Activated CD4-positive, alpha-beta T cell treated with anti-CD3 and anti-CD28 coated beads for 1 hour (primary cell): ENCODE results near the gene PLPPR2.
"Not testable (repeated sequence)": the region's sequence is repeated elsewhere in the genome, so short reads cannot be mapped to it uniquely, and the experiment has no call there.

Source experiments
- DNase-seq: peaks from one replicate; pipeline ENCODE4 v3.0.0-alpha.2; 2020

The PLPPR2 gene, protein sequence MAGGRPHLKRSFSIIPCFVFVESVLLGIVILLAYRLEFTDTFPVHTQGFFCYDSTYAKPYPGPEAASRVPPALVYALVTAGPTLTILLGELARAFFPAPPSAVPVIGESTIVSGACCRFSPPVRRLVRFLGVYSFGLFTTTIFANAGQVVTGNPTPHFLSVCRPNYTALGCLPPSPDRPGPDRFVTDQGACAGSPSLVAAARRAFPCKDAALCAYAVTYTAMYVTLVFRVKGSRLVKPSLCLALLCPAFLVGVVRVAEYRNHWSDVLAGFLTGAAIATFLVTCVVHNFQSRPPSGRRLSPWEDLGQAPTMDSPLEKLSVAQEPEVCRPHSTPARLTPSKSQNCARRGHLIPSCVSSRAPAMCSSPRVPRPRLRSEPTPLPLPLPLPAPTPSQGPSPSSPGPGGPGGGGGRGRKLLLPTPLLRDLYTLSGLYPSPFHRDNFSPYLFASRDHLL

DNA sequence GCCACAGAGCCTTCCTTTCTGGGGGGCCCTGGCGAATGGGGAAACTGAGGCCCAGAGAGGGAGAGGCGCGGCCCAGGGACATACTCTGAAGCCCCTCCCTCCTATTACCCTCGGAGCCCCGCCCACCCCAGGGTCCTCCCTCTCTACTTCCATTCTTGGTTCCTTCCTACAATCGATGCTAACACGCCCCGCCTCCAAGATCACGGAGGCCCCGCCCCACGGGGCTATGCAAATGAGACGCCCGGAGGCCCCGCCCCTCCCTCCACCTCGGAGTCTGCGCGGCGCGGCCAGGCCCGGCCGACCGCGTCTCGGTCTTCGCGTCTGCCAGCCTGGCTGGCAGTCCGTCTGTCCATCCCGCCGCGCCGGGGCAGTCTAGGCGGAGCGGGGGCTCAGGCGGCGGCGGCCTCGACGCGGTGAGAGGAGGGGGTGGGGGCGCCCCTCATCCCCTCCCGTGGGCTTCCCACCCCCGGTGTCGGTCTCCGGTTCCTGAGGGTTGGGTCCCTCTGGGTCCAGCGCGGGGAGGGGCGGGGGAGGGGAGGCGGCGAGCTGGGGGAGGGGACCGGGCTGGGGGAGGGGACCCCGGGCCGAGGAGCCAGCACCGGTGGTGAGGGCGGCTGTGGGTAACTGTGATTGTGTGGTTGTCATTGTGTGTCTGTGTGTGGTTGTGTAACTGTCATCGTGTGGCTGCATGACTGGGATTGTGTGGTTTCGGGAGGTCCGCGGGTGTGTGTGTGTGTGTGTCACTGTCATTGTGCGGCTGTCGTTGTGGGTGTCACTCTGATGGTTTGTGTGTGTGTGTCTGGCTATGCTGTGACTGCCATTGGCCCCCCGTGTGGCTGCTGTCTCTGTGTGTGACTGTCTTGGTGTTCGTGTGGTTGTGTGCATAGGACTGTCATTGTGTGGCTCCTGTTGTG lies at the start of gene PLPPR2:
PLPPR2 (plus strand) TSS at position 273 of the 914 bp plus-strand sequence. CDS start 2,242 bp downstream, outside the sequence.
- DNase-seq: peak; percentile 74

DNA sequence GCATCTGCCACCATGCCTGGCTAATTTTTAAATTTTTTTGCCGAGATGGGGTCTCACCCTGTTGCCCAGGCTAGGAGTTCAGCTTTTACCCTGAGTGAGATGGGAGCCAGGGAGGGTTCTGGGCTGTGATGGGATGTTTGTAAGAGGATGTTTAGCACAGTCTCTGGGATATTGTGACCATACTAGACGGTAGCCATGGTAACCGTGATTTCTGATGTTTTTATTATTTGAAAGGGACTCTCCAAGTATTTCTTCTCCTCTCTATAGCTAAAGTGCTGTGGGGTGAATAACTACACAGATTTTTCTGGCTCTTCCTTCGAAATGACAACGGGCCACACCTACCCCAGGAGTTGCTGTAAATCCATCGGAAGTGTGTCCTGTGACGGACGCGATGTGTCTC lies 48.9 kb upstream of the PLPPR2 start:
- no peak for DNase-seq

DNA sequence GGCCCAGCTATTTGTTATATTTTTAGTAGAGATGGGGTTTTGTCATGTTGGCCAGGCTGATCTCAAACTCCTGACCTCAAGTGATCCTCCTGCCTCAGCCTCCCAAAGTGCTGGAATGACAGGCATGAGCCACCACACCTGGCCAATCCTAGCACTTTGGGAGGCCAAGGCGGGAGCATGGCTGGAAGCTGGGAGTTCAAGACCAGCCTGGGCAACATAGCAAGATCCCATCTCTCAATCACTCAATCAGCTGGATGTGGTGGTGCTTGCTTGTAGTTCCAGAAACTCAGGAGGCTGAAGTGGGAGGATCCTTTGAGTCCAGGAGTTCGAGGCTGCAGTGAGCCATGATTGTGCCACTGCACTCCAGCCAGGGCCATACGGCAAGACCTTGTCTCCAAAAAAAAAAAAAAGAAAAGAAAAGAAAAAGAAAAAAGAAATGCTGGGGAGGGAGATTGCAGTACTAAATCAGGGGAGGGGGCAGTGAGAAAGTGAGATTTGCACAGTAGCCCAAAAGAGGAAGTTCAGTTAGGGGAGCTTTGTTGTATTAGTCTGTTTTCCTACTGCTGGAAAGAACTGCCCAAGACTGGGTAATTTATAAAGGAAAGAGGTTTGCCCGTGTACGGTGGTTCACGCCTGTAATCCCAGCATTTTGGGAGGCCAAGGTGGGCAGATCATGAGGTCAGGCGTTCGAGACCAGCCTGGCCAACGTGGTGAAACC lies 34.8 kb upstream of the PLPPR2 start:
- DNase-seq: not testable (repeated sequence)

DNA sequence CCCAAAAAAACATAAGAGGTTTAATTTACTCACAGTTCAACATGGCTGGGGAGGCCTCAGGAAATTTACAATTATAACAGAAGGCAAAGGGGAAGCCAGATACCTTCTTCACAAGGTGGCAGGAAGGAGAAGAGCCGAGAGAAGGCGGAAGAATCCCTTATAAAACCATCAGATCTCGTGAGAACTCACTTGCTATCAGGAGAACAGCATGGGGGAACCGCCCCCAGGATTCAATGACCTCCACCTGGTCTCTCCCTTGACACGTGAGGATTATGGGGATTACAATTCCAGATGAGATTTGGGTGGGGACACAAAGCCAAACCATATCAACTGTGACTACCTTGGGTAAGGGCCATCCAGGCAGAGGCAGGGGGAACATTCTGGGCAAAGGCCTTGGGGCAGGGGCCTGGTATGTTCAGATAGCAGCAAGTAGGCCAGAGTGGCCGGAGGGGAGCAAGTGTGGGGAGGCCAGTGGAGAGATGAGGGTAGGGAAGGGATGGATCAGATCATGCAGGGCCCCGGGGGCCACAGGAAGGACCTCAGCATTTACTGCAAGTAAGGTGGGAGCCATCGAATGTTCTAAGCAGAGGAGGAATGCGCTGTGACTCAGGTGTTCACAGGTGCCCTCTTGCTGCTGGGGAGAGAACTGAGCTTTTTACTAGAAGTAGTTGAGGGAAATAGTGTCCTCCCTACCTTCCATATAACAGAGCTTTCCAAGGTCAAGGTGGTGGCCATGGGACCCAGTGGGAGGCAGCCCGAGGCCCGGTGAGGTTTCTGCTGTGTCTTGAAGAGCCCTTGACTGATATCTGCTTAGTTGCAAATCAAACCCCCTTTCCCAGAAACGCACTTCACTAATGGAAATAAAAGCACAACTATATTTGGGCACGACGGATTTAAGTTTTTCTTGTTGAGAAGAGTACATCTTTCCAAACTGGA lies 33.8 kb upstream of the PLPPR2 start:
- no peak for DNase-seq

DNA sequence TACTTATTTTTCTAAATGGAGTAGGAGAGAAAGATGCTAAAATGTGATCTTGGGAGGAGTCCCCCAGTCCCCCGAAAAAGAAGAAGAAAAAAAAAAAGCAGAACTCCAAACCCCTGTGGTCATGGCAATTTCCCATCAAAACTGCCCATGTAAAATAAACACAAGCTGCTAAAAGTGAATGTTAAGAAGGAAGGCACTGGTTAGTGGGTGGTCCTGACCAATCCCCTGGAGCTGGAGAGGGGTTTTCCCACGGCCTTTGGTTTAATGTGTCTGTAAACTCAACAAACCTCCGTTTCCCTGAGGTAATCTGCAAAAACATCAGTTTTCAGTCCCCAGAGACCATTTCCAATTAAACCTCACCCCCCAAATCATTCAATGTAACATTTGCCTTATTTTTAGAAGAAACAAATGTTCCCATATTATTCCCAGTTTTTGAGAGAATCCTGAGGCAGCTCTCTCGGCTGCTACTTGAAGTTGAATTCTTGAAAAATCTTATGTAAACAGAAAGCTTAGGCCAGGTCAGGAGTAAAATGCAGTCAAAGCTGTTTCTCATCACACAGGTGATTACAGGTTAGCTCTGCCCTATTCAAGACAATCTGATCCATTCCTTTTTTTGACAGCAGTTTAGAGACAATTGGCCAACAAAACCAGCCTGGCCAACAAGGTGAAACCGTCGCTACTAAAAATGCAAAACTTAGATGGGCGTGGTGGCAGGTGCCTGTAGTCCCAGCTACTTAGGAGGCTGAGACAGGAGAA lies 32.8 kb upstream of the PLPPR2 start:
- DNase-seq: no peak

DNA sequence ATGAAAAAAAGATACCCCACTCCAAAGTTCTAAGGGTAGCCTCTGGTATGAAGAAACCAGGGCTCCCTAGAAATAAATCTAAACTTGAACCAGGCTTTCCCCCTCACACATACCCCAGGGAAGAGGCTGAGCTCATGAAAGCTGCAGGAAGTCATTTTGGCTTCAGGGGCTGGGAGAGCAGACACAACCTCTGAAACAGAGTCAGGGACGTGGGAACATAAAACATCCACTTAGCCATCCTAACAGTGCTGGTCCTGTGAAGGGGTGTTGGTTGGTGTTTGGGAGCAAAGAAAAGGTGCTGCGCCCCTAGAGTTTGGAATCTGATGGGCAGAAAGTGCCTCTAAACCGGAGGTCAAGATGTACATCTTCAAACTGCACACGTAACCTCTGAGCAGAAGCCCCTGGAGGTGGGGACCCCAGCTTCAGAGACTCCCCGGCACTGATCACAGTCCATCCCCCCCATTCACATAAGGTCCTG lies 31.6 kb upstream of the PLPPR2 start:
- no peak for DNase-seq

DNA sequence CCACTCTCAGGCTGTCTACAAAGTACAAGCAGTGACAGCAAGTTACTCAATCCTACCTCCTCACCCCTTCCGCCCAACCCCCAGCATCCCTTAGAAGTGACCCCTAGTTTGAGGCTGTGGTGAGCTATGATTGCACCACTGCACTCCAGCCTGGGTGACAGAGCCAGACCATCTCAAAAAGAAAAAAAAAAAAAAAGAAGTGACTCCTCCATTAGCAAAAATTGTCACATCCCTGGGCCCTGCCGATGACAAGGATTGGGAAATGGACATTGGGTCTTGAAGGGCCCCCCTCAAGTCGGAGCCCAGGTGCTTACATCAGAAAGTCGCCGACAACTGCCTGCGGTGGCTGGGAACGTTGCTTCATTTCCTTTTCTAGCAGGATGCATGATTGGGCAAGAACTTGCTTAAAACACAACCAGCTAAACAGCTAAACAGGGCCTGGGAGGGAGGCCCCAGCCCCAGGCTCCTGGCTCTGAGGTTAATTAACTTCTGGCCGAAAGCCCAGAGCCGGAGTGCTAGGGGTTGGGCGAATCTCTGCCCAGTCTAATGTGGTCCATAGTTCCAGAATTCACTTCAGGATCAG lies 31.1 kb upstream of the PLPPR2 start:
- DNase-seq: no peak

DNA sequence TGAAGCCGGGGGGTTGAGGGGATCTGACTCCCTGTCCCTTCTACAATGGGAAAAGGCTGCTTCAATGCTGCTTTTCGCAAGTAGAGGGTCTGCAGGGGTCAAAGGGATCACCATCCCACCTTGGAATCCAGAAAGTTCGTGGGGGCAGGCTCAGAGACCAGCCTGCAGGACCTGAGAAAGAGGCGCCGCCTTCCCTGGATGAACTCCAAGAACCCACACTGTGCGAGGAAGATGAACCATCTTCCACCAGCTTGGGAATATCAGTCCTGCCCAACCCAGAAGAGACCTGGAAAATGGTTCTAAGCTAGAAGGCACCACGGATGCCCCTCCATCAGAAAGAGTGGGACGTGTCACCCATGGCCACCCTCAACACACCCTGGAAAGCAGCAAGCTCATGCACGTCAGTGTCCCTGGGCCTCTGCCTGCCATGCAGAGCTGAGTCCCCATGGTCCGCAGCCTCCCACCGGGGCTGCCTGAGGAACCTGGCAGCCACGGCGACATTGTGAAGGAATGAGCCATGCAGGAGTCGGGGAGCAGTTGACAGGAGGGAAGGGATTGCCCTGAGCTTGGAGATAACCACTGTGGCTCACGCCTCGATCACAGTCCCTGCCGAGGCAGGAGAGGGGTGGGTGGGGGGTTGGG lies 30.4 kb upstream of the PLPPR2 start:
- no peak for DNase-seq

DNA sequence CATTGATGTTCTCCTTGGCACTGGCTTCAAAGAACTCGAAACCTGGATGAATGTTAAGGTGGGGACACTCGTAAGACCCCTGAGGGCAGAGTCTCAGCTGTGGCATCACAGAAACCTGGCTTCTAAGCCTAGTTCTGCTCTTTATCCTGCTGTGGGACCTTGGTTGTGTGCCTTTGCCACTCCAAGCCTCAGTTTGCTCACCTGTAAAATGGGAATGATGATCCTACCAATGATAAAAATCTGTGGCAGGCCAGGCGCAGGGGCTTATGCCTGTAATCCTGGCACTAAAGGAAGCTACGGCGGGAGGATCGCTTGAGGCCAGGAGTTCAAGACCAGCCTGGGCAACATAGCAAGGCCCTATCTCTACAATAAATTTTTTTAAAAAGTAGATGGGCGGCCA lies 29.7 kb upstream of the PLPPR2 start:
- DNase-seq: no peak

DNA sequence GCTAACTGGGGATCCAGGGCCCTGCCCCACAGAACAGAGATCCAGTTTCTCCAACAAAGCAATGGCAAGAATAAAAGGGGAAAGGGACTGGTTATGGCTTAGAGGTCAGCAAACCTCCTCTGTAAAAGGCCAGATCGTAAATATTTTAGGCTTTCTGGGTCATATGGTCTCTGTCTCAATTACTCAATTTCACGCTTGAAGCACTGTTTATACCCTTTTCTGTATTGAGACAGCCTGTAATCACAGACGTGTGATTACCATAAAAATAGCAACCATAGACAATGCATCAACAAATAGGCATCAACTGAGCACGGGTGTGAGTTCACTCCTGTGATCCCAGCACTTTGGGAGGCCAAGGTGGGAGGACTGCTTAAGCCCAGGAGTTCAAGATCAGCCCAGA lies 25.1 kb upstream of the PLPPR2 start:
- no peak for DNase-seq

DNA sequence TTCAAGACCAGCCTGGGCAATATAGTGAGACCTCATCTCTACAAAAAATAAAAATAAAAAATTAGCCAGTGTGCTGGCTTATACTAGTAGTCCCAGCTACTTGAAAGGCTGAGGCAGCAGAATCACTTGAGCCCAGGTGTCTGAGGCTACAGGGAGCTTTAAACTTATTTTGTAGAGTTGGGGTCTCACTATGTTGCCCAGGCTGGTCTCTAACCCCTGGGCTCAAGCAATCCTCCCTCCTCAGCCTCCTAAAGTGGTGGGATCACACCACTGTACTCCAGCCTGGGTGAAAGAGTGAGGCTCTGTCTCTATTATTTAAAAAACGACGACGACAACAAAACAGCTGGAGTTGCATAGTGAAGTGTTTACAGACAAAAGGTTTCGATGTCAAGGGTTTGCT lies 23.7 kb upstream of the PLPPR2 start:
- no peak for DNase-seq

DNA sequence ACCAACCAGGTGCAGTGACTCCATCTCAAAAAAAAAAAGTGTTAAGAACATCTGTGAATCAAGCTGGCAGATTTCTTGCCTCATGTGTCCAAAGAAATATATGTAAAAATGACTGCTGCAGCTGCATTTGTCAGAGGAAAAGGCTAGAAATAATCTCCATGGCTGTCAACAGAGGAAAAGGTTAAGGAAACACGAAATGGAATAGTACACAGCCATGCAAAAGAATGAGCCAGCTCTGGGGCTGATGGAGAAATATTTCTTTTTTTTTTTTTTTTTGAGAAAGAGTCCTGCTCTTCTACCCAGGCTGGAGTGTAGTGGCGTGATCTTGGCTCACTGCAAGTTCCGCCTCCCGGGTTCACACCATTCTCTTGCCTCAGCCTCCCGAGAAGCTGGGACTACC lies 22.4 kb upstream of the PLPPR2 start:
- DNase-seq: no peak

DNA sequence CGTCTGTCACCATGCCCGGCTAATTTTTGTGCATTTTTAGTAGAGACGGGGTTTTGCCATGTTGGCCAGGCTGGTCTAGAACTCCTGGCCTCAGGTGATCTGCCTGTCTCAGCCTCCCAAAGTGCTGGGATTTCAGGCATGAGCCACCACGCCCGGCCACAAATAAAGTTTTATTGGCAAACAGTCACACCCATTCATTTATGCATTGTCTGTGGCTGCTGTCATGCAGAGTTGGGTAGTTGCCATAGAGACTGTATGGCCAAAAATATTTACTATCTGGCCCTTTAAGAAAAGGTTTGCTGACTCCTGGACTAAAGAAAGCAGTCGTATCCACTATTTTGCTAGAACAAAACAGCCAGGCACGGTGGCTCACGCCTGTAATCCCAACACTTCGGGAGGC lies 21.4 kb upstream of the PLPPR2 start:
- DNase-seq: not testable (repeated sequence)

DNA sequence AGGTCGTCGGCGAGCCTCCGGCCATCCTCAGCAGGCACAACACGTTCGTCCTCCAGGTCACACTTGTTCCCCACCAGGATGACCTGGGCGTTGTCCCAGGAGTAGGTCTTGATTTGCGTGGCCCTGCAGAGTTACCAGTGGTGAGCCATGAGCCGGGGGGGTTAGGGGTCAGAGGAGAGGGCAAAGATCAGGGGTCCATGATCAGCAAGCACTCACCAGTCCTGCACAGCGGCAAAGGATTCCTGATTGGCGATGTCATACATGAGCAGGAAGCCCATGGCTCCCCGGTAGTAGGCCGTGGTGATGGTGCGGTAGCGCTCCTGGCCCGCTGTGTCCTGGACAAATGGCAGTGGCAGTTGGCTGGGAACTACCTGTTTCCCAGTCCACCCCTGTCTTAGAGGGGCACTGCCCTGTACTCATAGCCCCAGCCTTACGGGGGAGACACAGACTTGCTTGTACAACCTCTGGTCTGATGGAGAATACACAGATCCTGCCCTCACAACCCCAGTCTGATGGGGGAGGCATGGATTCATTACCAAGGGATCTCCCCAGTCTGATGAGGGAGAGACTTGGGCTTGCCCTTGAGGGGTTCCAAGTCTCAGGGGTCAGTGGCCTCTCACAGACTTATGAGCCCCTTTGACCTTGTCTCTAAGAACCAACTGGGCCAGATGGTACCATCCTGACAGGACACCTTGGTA lies 19.6 kb upstream of the PLPPR2 start:
- no peak for DNase-seq

DNA sequence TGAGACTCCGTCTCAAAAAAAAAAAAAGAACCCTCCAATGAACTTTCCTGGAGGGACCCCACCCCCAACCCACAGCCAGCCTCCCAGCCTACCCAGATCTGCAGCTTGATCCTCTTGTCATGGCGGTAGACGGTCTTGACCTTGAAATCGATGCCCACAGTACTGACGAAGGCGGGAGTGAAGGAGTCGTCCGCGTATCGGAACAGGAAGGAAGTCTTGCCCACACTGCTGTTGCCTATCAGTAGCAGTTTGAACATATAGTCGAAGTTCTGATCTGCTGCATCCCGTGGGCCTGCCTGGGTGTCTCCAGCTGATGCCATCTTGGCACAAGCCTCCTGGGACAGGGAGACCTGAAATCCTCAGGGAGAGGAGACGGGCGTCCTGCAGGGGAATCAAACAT lies 18.2 kb upstream of the PLPPR2 start:
- no peak for DNase-seq

DNA sequence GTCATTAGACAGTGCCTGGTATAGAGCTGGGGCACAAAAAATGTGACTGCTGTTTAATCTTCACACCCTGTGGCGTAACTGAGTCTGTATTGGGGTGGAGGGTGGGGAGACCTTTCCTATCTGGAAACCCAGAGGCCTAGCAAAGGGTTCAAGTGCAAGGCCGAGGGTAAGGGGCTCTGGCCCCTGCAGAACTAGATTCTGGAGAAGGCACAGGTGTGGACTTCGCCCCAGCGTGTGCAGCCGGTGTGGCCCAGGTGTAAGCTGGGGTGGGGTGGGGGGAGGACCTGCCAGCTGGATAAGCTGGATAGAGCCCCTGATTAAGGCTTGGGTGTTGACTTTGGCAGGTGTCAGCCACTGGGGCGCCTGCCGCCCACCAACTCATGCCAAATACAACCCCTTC lies 17.1 kb upstream of the PLPPR2 start:
- DNase-seq: no peak

DNA sequence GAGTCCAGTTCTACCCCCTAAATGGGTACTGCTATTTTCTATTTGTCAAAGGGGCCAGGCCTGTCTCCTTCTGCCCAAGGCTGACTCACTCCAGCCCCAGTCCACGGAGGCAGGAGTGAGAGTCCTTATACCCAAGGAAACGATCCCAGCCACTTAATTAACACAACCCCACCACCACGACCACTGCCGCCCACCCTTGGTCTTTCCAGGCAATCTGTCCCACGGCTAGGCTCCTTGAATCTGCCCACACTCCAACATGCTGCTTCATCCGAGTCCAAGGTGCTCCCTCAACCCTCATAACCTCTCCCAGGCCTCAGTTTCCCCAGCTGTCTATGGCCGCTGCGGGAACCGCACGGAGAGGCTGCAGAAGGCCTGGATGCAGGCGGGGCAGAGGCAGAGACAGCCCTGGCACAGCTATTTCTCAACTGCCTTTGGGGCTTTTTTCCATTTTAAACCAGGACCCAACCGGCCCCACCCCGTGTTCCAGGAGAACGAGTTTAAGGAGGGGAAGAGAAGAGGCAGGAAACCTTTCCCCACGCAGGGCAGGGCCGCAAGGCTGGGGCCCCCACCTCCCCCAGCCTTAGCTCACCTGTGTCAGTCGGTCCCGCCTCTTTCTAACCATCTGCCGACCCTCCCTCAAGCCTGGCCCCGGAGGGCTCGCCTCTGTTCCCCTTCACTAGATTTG lies 16.5 kb upstream of the PLPPR2 start:
- DNase-seq: no peak

DNA sequence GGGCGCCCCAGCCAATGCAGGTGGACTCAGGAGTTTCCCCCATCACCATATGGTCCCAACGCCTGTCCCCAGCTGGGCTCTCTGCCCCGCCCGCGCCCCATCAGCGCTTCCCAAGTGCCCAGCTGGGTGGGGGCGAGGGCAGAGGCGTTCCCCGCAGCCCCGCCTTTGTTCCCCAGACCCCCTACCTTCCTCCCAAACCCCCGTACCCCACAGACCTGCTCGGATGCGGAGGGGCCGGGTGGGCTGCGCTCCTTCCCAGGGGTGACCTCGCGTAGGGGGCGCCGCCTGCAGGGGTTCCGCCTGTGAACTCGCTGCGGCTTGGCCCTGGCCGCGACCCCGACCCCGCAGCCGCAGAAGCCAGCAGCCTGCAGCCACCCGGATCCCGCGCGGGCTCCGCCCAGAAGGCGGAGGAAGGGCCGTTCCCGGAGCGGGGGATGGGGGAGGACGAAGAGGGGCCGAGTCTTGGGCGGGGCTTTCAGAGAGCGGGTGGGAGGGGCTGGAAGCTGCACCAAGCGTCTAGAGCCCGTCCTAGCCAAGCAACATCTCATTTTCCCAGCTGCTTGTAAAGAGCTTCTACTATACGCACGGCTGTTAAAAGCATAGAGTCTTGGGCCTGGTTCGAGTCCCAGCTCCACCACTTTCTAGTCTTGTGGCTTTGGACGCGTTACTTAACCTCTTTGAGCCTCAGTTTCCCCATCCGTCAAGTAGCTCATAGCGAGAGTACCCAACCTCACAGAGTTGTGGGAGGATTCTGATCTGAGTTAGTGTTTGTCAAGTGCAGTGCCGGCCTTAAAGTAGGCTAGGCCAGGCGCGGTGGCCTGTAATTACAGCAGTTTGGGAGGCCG lies 15.8 kb upstream of the PLPPR2 start, which contains the start of gene RAB3D:
RAB3D (minus strand) TSS at position 404 of the 845 bp plus-strand sequence. CDS start 2,258 bp downstream, outside the sequence.
- DNase-seq: peak; percentile 65
